ENCODE measurements around the gene MBP. TPM values are rescaled to one million over a fixed set of nuclear protein-coding genes. Genes with fewer than 3 reads are reported as not detected.

The MBP gene
- total RNA-seq, 2 donors from 2014 or later = 15.4 to 15.8 TPM

GRCh38 chr18:77052983-77053309 is 79.6 kb downstream of the MBP start:
- DNase-seq (ENCODE audit: low spot score) = no peak
- Histone ChIP-seq H3K36me3 (no peaks in the 10 kb centered on the region), H3K27me3 (no peaks in the 10 kb centered on the region), H3K27ac (peak overlapping the region; percentile 9 to 48), H3K9me3 (no peaks in the 10 kb centered on the region), H3K4me3 (no peak overlapping the region), H3K4me1 (peaks cover 0 to 45% of the 10 kb centered on the region in 2 donors)
- no peak for TF ChIP-seq CTCF (IDR thresholded peaks at IDR 0.05)

GRCh38 chr18:77052297-77052982 is 80.1 kb downstream of the MBP start:
- Histone ChIP-seq H3K27me3 (no peaks in the 10 kb centered on the region), H3K36me3 (no peaks in the 10 kb centered on the region), H3K4me1 (peaks cover 0 to 43% of the 10 kb centered on the region in 2 donors), H3K27ac (peak overlapping the region in 1 of 2 donors; percentile 48), H3K9me3 (no peaks in the 10 kb centered on the region), H3K4me3 (no peak overlapping the region)
- no peak for TF ChIP-seq CTCF (IDR thresholded peaks at IDR 0.05)
- DNase-seq (ENCODE audit: low spot score) = no peak

- no peak overlapping the region for H3K4me3 ChIP-seq
- H3K4me1 ChIP-seq = peaks cover 0 to 36% of the 10 kb centered on the region in 2 donors
- TF ChIP-seq CTCF (IDR thresholded peaks at IDR 0.05) = no peak
- H3K36me3 ChIP-seq = no peaks in the 10 kb centered on the region
- H3K9me3 ChIP-seq = no peaks in the 10 kb centered on the region
- no peaks in the 10 kb centered on the region for H3K27me3 ChIP-seq
- DNase-seq (ENCODE audit: low spot score) = no peak
- no peak overlapping the region for H3K27ac ChIP-seq
Measured at GRCh38 chr18:77051581-77052296, 80.8 kb downstream of the MBP start.

- H3K4me1 ChIP-seq = peaks cover 0 to 18% of the 10 kb centered on the region in 2 donors
- H3K27me3 ChIP-seq = no peaks in the 10 kb centered on the region
- DNase-seq (ENCODE audit: low spot score) = no peak
- TF ChIP-seq CTCF (IDR thresholded peaks at IDR 0.05) = no peak
- H3K36me3 ChIP-seq = no peaks in the 10 kb centered on the region
- no peaks in the 10 kb centered on the region for H3K9me3 ChIP-seq
- H3K27ac ChIP-seq = peak overlapping the region; percentile 23 to 45
- no peak overlapping the region for H3K4me3 ChIP-seq
Measured at GRCh38 chr18:77049938-77050337, 82.6 kb downstream of the MBP start.

- Histone ChIP-seq H3K9me3 (no peaks in the 10 kb centered on the region), H3K4me1 (peaks cover 0 to 6% of the 10 kb centered on the region in 2 donors), H3K27me3 (no peaks in the 10 kb centered on the region), H3K4me3 (no peak overlapping the region), H3K27ac (no peak overlapping the region), H3K36me3 (no peaks in the 10 kb centered on the region)
- no peak for TF ChIP-seq CTCF (IDR thresholded peaks at IDR 0.05)
- DNase-seq (ENCODE audit: low spot score) = no peak
Measured at GRCh38 chr18:77047803-77048419, 84.7 kb downstream of the MBP start.

Measured in right atrium auricular region (tissue), 2 donors.